Measurements from ENCODE around the gene MEIS1. TPM values are rescaled to one million over a fixed set of nuclear protein-coding genes. Genes with fewer than 3 reads are reported as not detected.

The MEIS1 gene
- polyA plus RNA-seq, 1 experiment: 107 TPM

DNA sequence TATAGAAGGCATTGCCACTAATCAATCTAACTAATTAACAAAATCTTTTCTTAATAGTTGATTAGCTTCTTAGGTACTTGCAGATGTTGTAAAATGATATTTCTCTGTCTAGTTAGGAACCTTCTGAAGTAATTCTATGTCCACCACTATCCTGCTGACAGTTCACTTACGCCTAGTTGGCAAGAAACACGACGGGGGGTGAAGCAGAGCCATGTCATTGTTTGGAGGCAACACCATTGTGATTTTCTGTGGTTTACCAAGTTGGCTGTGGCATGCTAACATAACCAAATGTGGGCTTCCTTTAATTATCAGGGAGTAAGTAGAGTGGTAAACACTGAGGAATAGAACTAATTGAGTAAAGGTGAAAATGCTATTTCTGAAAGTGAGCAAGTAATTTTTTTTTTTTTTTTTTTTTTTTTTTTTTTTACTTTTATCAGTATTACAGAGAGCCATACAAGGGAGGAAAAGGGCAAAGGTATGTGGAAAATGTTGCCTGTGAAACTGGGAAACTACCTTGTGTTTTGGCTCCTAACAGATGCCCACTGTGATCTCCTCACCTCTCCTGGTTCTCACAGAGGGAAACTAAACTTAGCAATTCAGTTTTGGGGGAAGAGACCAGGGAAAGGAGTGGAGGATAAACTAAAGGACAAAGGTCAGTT, 126.8 kb downstream of the MEIS1 start:
- H3K27ac ChIP-seq (ENCODE audit: low read depth, low read length): no peak overlapping the region
- ChIA-PET POLR2A (interaction anchor here (0.7 kb wide), 1 partner anchor 1336 kb away, joined by 8 read pairs; no protein-coding TSS in a partner anchor), CTCF (no interaction called here)
- no peaks in the 10 kb centered on the region for H3K27me3 ChIP-seq (ENCODE audit: control insufficient read depth, insufficient read depth, low read length)
- H3K4me3 ChIP-seq (ENCODE audit: low read depth, low read length): no peak overlapping the region
- TF ChIP-seq, protein P1, sequence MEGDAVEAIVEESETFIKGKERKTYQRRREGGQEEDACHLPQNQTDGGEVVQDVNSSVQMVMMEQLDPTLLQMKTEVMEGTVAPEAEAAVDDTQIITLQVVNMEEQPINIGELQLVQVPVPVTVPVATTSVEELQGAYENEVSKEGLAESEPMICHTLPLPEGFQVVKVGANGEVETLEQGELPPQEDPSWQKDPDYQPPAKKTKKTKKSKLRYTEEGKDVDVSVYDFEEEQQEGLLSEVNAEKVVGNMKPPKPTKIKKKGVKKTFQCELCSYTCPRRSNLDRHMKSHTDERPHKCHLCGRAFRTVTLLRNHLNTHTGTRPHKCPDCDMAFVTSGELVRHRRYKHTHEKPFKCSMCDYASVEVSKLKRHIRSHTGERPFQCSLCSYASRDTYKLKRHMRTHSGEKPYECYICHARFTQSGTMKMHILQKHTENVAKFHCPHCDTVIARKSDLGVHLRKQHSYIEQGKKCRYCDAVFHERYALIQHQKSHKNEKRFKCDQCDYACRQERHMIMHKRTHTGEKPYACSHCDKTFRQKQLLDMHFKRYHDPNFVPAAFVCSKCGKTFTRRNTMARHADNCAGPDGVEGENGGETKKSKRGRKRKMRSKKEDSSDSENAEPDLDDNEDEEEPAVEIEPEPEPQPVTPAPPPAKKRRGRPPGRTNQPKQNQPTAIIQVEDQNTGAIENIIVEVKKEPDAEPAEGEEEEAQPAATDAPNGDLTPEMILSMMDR (IDR thresholded peaks at IDR 0.05; ENCODE audit: low read depth, low read length): no peak
- H3K9me3 ChIP-seq (ENCODE audit: control insufficient read depth, insufficient read depth, low read length): no peaks in the 10 kb centered on the region
- DNase-seq (ENCODE audit: low read depth, low spot score): no peak

DNA sequence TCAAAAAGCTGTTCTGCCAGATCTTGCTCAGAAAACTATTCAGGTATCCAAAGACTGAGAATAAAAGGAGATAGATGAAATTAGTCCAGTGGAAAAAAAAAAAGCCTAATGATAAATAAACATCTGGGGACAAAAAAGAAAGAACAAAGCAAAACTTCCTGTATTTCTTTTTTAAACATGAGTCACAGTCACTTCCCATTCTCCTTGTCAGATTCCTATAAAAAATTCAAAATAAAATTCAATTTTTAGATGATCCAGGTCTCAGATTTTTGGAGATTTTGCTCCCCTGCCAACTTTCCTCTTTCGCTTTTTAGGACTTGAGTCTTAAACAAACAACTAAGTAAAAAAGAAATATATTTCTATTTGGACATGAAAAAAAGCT, 127.4 kb downstream of the MEIS1 start:
- Histone ChIP-seq H3K9me3 (ENCODE audit: control insufficient read depth, insufficient read depth, low read length) (no peaks in the 10 kb centered on the region), H3K27me3 (ENCODE audit: control insufficient read depth, insufficient read depth, low read length) (no peaks in the 10 kb centered on the region), H3K4me3 (ENCODE audit: low read depth, low read length) (no peak overlapping the region), H3K27ac (ENCODE audit: low read depth, low read length) (no peak overlapping the region)
- TF ChIP-seq, protein P1 (IDR thresholded peaks at IDR 0.05; ENCODE audit: low read depth, low read length): no peak
- ChIA-PET CTCF (no interaction called here), POLR2A (interaction anchor here (0.7 kb wide), 2 partner anchors 145 to 822 kb away, joined by 3 to 6 read pairs; no protein-coding TSS in a partner anchor)
- no peak for DNase-seq (ENCODE audit: low read depth, low spot score)

DNA sequence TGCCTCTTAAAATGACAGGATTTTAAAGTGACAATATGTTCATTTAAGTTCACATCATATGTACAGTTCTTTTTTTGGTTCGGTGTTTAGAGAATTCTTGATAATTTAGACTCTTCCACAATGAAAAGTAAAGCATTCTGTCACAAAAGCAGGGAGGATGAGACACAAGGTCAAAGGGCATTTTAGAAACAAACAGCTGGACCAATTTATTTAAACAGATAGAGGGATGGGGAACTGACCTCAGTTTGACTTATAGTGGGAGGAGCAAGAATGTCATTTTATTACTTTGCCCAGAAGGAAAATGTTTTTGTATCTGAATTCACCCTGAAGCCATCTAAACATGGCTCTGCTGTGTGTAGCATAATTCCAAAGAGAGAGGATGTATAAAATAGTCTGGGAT, 128.5 kb downstream of the MEIS1 start:
- Histone ChIP-seq H3K9me3 (ENCODE audit: control insufficient read depth, insufficient read depth, low read length) (no peaks in the 10 kb centered on the region), H3K27ac (ENCODE audit: low read depth, low read length) (no peak overlapping the region), H3K27me3 (ENCODE audit: control insufficient read depth, insufficient read depth, low read length) (no peaks in the 10 kb centered on the region), H3K4me3 (ENCODE audit: low read depth, low read length) (no peak overlapping the region)
- DNase-seq (ENCODE audit: low read depth, low spot score): no peak
- CTCF ChIA-PET: no interaction called here
- TF ChIP-seq, protein P1 (IDR thresholded peaks at IDR 0.05; ENCODE audit: low read depth, low read length): no peak
- POLR2A ChIA-PET: interaction anchor here (0.9 kb wide), 1 partner anchor 25 kb away, joined by 3 read pairs; no protein-coding TSS in a partner anchor

DNA sequence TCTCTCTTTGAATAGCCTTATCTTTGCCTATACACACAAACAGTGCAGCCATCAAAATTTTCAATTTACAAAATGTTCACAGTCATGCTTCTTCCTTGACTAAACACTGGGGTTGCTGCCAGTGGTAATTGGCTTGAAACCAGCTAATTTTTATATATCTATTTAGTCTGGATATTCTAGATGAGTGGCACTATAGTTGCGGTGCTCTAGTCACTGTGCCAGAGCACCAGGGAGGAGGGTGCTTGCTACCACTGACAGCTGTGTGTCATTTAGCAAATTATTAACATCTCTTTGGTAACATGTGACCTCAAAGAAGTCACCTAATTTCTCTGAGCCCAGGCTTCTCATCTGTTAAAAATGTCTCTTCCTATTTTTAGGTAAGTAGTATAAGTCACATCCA, 130.4 kb downstream of the MEIS1 start:
- no peak for DNase-seq (ENCODE audit: low read depth, low spot score)
- POLR2A ChIA-PET: no interaction called here
- Histone ChIP-seq H3K27ac (ENCODE audit: low read depth, low read length) (no peak overlapping the region), H3K9me3 (ENCODE audit: control insufficient read depth, insufficient read depth, low read length) (no peaks in the 10 kb centered on the region), H3K27me3 (ENCODE audit: control insufficient read depth, insufficient read depth, low read length) (no peaks in the 10 kb centered on the region), H3K4me3 (ENCODE audit: low read depth, low read length) (no peak overlapping the region)
- TF ChIP-seq, protein P1 (IDR thresholded peaks at IDR 0.05; ENCODE audit: low read depth, low read length): no peak
- CTCF ChIA-PET: no interaction called here

DNA sequence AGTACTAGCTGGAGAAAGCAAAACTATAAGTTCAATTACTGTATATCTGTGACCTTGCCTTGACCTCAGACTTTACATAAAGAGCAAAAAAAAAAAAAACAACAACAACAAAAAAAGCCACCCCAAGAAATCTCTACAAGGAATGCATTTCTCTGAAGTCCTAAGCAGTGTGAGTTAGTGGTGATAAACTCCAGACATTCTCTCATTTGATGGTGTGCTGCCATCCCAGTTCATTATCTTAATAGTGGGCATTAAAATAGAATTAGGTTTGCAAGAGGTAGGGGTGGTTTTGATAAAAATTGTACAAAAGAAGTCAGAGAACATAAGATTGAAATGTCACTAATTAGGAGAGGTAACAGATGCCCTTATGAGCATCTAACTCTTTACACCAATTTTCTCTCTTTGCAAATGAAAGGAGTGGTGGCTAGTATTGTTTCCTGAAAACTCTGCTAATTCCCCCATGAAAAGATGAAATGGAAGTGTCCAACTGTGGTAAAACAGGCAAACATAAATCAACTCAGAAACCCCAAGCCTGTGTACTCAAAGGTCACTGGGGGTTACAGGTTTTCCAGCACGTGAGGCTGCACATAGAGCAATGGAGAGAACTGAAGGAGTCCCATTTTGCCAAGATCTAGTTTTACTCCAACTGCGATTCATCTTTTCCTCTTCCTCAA, 131.9 kb downstream of the MEIS1 start:
- ChIA-PET CTCF (no interaction called here), POLR2A (no interaction called here)
- TF ChIP-seq, protein P1 (IDR thresholded peaks at IDR 0.05; ENCODE audit: low read depth, low read length): no peak
- Histone ChIP-seq H3K9me3 (ENCODE audit: control insufficient read depth, insufficient read depth, low read length) (no peaks in the 10 kb centered on the region), H3K4me3 (ENCODE audit: low read depth, low read length) (no peak overlapping the region), H3K27ac (ENCODE audit: low read depth, low read length) (no peak overlapping the region), H3K27me3 (ENCODE audit: control insufficient read depth, insufficient read depth, low read length) (no peaks in the 10 kb centered on the region)
- no peak for DNase-seq (ENCODE audit: low read depth, low spot score)
